Epithelial cell of alveolus of lung (primary cell): ENCODE results near the gene LAG3. TPM values are rescaled to one million over a fixed set of nuclear protein-coding genes. Genes with fewer than 3 reads are reported as not detected.

Experiments used
- total RNA-seq: library from RNA; depleted of rRNA; stranded (reverse); fragments of >200 nt; gene quantifications from 2 replicates; pipeline ENCODE4 v1.2.1, GENCODE V29; 2015

The LAG3 gene
- 1.6 TPM in 1 of 2 replicates, not detected in the other for total RNA-seq

DNA sequence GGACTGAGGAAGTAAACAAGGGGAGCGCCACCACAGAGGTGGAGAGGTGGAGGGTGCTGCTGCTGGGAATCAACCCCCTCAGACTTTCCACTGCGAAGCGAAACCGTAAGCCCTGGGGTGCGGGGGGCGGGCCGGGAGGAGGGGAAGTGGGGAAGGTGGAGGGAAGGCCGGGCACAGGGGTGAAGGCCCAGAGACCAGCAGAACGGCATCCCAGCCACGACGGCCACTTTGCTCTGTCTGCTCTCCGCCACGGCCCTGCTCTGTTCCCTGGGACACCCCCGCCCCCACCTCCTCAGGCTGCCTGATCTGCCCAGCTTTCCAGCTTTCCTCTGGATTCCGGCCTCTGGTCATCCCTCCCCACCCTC is at the start of gene LAG3:
TSS of gene LAG3 (plus strand) at position 190 of the 365 bp plus-strand sequence. CDS start 333 bp downstream, outside the sequence.

DNA sequence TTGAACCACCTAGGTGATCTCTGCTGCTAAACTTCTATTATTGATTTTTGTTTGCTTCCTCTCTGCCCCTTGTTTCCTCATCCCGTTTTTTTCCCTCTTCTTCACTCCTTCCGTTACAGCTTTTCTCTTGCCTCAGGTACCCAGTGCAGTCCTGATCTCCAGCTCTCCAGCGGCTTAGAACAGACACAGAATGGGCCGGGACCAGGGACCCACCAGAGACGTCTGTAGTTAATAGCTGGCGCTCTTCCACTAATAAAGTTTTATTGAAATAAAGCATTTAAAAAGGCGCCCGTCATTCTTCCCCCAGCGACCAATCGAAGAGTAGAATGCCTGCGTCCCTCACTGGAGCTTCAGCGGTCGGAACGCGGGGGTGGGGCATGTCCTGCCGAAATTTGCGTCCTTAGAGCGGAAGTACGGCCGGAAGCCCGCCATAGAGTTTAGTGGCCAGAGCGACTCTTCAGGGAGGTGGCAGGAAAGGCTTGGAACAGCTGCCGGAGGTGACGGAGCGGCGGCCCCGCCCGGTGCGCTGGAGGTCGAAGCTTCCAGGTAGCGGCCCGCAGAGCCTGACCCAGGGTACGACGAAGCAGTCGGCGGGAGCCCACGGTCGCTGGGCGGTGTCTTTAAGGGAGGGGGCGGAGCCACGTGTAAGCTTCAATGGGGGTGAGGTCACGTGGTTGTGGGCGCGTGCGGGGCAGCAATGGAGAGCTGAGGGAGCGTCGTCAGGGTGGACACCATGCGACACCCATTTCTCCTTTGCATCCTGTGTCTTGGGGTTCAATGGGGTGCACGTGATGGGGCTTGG is 48.5 kb upstream of the LAG3 start, which contains the start of gene COPS7A:
TSS of gene COPS7A (plus strand) at position 440 of the 802 bp plus-strand sequence. CDS start 611 bp downstream, outside the sequence.

DNA sequence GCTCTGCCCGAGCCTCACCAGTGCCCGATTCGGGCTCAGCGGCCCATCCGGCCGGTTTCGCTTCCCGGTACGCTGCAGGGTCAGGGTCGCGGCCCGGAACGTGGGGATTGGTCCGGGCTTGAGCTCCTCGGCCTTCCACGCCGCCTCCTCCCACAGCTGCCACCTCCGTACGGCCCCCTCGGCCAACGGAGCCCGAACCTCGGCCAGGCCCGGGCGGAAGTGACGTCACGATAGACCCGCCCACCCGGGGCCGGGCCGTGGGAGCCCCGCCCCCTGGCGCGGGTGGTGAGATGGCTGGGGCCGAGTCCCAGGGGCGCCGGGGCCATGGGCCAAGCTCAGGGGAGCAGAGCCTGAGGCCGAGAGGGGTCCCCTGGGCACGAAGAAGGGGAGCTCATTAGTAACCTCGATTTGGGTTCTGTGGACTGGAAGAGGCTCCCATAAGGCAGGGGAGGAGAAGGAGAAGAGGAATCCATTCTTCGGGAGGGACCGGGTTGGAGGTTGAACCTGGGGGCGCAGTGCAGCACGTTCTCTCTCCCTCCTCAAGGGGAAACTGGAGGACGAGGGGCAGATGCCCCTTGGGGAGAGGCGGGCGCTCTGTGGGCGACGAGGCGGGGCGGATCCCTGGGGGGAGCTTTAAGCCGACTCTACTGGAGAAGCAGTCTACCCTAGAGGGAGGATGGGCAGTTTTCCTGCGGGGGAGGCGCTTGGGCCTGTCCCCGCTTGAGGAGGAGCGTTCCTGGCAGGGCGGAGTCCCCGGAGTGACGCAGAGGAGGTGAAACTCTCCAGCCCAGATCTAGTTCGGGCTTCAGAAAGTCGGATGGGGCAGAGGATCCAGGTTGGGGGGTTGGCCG is 19.2 kb upstream of the LAG3 start, which contains the start of gene MLF2:
TSS of gene MLF2 (minus strand) at position 221 of the 851 bp plus-strand sequence. CDS start 807 bp downstream, outside the sequence.

DNA sequence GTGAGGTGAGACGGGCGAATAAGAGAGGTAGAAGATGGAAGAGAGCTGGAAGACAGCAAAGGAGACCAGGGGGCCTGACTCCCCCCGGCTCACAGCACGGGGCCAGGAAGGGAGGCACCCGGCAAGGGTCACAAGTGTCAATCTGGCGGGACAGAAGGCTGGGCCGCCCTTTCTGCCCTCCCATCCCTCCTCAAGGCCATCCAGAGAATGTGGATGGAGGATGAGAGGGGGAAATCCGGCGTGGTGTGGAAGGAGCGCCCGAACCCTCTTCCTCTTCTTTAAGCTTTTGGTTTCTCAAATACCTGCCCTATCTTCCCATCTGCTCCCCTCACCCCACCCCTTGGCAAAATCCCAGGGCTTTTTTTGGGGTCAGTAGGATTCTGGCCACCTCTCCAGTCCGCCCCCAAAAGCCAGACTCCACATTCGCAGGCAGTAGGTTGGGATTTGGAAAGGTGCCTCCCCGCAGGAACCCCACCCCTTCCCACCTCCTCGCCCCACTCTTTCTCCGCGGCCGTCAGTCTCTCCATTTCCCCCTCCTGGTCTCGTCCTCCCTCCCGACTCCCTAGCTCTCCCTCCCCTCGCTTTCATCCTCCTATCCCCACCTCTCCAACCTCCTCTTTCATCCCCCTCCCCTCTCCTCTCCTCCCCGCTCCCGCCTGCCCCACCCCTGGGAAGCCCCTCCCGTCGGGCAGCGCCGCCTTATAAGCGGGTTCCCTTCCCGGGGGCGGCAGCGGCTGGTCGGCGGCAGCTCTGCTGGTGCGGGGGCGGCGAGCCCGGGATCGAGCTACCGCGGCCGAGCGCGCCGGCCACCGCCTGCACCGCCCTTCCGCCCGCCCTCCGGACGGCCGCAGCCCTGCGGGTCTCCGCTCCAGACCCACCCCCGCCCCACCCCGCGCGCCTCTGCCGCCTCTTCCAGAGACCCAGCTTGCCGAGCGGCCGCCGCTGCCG is 6.4 kb upstream of the LAG3 start, which contains the start of gene PTMS:
TSS of gene PTMS (plus strand) at position 730 of the 948 bp plus-strand sequence. CDS start 343 bp downstream, outside the sequence.

DNA sequence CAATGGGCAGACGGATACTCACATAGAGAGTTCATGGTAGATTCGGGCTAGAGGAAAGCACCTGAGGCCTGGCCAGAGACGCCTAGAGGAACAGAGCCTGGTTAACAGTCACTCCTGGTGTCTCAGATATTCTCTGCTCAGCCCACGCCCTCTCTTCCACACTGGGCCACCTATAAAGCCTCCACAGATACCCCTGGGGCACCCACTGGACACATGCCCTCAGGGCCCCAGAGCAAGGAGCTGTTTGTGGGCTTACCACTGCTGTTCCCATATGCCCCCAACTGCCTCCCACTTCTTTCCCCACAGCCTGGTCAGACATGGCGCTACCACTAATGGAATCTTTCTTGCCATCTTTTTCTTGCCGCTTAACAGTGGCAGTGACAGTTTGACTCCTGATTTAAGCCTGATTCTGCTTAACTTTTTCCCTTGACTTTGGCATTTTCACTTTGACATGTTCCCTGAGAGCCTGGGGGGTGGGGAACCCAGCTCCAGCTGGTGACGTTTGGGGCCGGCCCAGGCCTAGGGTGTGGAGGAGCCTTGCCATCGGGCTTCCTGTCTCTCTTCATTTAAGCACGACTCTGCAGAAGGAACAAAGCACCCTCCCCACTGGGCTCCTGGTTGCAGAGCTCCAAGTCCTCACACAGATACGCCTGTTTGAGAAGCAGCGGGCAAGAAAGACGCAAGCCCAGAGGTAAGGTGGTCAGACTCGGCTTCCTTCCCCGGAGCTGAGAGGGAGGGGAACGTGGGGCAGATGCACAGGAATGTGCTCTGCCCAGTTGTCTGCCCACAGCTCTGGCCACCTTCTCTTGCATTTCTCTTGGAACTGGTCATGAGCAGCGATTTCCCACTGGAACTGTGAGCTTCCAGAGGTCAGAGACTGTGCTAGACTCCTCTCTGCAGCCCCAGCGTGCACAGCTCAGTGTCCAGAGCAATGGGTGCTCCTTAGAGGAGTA is 16.9 kb downstream of the LAG3 start, which contains the start of gene CD4:
TSS of gene CD4 (plus strand) at position 557 of the 953 bp plus-strand sequence. CDS start 10,611 bp downstream, outside the sequence.

DNA sequence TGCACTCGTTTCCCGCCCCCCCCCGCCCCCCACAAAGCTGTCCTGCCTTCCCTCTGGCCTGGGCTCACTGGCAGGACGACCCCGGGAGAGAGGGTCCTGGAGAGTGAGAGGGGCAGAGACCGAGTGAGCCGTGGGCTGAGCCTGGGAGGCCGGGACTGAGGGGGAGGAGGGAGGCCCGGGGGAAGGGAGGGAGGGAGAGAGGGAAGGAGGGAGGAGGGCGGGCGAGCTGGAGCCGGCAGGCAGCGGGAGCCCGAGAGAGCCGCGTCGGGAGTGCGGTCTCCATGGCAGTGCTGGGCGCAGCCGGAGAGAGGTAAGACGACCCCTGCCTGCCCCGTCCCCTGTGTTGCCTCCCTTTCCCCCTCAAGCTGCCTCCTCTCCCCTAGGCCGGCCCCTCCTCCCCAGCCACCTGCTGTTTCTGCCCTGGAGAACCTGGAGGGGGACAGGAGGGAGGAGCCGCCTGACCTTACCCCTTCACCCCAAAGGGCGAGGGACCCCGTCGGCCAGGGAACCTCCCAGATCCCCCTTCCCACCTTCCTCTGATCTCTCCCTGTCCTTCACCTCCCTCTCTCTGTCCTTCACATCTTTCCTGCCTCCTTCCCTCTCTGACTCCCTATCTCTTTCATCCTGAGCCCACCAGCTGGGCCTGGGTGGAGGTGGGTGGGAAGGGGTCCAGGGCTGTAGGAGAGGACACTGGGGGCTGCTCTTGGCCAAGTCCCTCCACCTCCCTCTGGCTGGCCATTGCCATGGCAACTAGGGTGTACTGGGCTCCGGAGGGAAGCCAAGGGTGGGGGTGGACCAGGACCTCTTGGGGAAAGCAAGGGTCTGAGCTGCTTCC is 49.5 kb downstream of the LAG3 start, which contains the start of gene GPR162:
TSS of gene GPR162 (plus strand) at position 231 of the 835 bp plus-strand sequence. CDS start 2,078 bp downstream, outside the sequence.

Other genes with a start within 250 kb of the LAG3 start
- 6,589 and 9,177 TPM in 2 replicates for gene GAPDH, start 238.0 kb upstream of the LAG3 start, total RNA-seq
- 7.5 and 7.7 TPM in 2 replicates for gene IFFO1, start 216.5 kb upstream of the LAG3 start, total RNA-seq
- gene NOP2, start 204.2 kb upstream of the LAG3 start, total RNA-seq: 6.9 and 17.1 TPM in 2 replicates
- gene CHD4, start 165.1 kb upstream of the LAG3 start, total RNA-seq: 210 and 238 TPM in 2 replicates
- 0.65 TPM in 1 of 2 replicates, not detected in the other for gene LPAR5, start 136.6 kb upstream of the LAG3 start, total RNA-seq
- gene ACRBP, start 125.1 kb upstream of the LAG3 start, total RNA-seq: 0.13 and 0.72 TPM in 2 replicates
- gene ING4, start 109.4 kb upstream of the LAG3 start, total RNA-seq: 24.4 and 89.2 TPM in 2 replicates
- gene ZNF384, start 83.1 kb upstream of the LAG3 start, total RNA-seq: 16.8 and 39.4 TPM in 2 replicates
- 0.52 and 5.9 TPM in 2 replicates for gene PIANP, start 71.7 kb upstream of the LAG3 start, total RNA-seq
- 50.6 and 80.7 TPM in 2 replicates for gene COPS7A, start 48.5 kb upstream of the LAG3 start, total RNA-seq
- 196 and 281 TPM in 2 replicates for gene MLF2, start 19.4 kb upstream of the LAG3 start, total RNA-seq
- 174 and 234 TPM in 2 replicates for gene PTMS, start 6.2 kb upstream of the LAG3 start, total RNA-seq
- 11.2 and 19.2 TPM in 2 replicates for gene CD4, start 17.0 kb downstream of the LAG3 start, total RNA-seq
- gene GPR162, start 49.3 kb downstream of the LAG3 start, total RNA-seq: 2.1 and 20.3 TPM in 2 replicates
- gene P3H3, start 55.9 kb downstream of the LAG3 start, total RNA-seq: 72.0 and 77.4 TPM in 2 replicates
- 0.39 and 0.48 TPM in 2 replicates for gene GNB3, start 68.4 kb downstream of the LAG3 start, total RNA-seq
- gene CDCA3, start 78.8 kb downstream of the LAG3 start, total RNA-seq: 12.0 and 27.4 TPM in 2 replicates
- 47.1 and 72.5 TPM in 2 replicates for gene USP5, start 79.6 kb downstream of the LAG3 start, total RNA-seq
- 1,206 and 1,693 TPM in 2 replicates for gene TPI1, start 95.0 kb downstream of the LAG3 start, total RNA-seq
- gene SPSB2, start 100.8 kb downstream of the LAG3 start, total RNA-seq: 3.6 and 5.4 TPM in 2 replicates
- 5.8 and 13.9 TPM in 2 replicates for gene LRRC23, start 132.3 kb downstream of the LAG3 start, total RNA-seq
- 26.1 and 45.2 TPM in 2 replicates for gene ENO2, start 142.1 kb downstream of the LAG3 start, total RNA-seq
- gene ATN1, start 155.4 kb downstream of the LAG3 start, total RNA-seq: 14.2 and 57.7 TPM in 2 replicates
- gene RNU7-1, start 171.3 kb downstream of the LAG3 start, total RNA-seq: not detected in 2 replicates
- gene C12orf57, start 171.5 kb downstream of the LAG3 start, total RNA-seq: 336 and 337 TPM in 2 replicates
- 1.0 and 4.2 TPM in 2 replicates for gene PTPN6, start 178.8 kb downstream of the LAG3 start, total RNA-seq
- gene PHB2, start 198.1 kb downstream of the LAG3 start, total RNA-seq: 395 and 411 TPM in 2 replicates
- gene EMG1, start 198.4 kb downstream of the LAG3 start, total RNA-seq: 24.4 and 65.2 TPM in 2 replicates
- gene LPCAT3, start 246.0 kb downstream of the LAG3 start, total RNA-seq: 26.5 and 28.0 TPM in 2 replicates